Measurements from ENCODE around the gene PPT1. TPM values are rescaled to one million over a fixed set of nuclear protein-coding genes. Genes with fewer than 3 reads are reported as not detected.

The PPT1 gene
- total RNA-seq, 1 experiment from 2014 or later: 46.8 TPM

- no peak overlapping the region for H3K4me2 ChIP-seq (ENCODE audit: low read length)
- BruUV-seq (replicated peaks): no TSS peak
- no peaks in the 10 kb centered on the region for H3K27me3 ChIP-seq (ENCODE audit: insufficient read depth, low read length)
- ChIA-PET CTCF (no interaction called here), POLR2A (no interaction called here), RAD21 (ENCODE audit: low non-redundant PET in 1 of 2, low total read pairs in 2 of 2, uncharacterized antibody in 2 of 2, unreplicated experiment in 2 of 2) (no interaction called here)
- no peaks in the 10 kb centered on the region for H3K36me3 ChIP-seq (ENCODE audit: control insufficient read depth in 1 of 2, insufficient read depth in 2 of 2, low read length in 2 of 2)
- no peak overlapping the region for H3K9ac ChIP-seq (ENCODE audit: low read length)
- TF ChIP-seq ZFX (IDR thresholded peaks at IDR 0.05) (no peak), YY1 (IDR thresholded peaks at IDR 0.05; ENCODE audit: extremely low read depth, insufficient replicate concordance, low read depth, low read length) (no peak), MAX (IDR thresholded peaks at IDR 0.05) (no peak), EZH2 (IDR thresholded peaks at IDR 0.05) (no peak), CEBPB (IDR thresholded peaks at IDR 0.05; ENCODE audit: low read depth) (no peak)
- no peaks in the 10 kb centered on the region for H4K20me1 ChIP-seq (ENCODE audit: insufficient read depth)
- intact Hi-C loops (cut with micrococcal nuclease): no loop called here
- H3K27ac ChIP-seq (ENCODE audit: low read depth, low read length): no peak overlapping the region
- no peaks in the 10 kb centered on the region for H3K79me2 ChIP-seq (ENCODE audit: insufficient read depth, low read length)
- DNase-seq (ENCODE audit: low read depth, low spot score): no peak
- H2AFZ ChIP-seq (ENCODE audit: low read depth, low read length, poor library complexity, severe bottlenecking): no peak overlapping the region
- peaks cover 9 to 10% of the 10 kb centered on the region in 2 experiments; a peak in 2 of 4 replicates for H3K9me3 ChIP-seq (ENCODE audit: control insufficient read depth in 1 of 2, insufficient read depth in 1 of 2, low read depth in 1 of 2, low read length in 2 of 2)
- ATAC-seq: no peak
- no peaks in the 10 kb centered on the region for H3K9me2 ChIP-seq (ENCODE audit: insufficient read depth)
- H3K4me3 ChIP-seq (replicated peaks in 1 of 2; ENCODE audit: low read depth in 1 of 2, low read length in 2 of 2): no peak overlapping the region
- peaks cover 12 to 16% of the 10 kb centered on the region in 2 experiments for H3K4me1 ChIP-seq (ENCODE audit: control insufficient read depth in 1 of 2, insufficient read depth in 2 of 2, low read length in 2 of 2)
Observed at GRCh38 chr1:40102896-40103295, 5.8 kb upstream of the PPT1 start.

GRCh38 chr1:40102038-40102437, 5.0 kb upstream of the PPT1 start:
- no peaks in the 10 kb centered on the region for H3K36me3 ChIP-seq (ENCODE audit: control insufficient read depth in 1 of 2, insufficient read depth in 2 of 2, low read length in 2 of 2)
- no peak overlapping the region for H3K4me3 ChIP-seq (replicated peaks in 1 of 2; ENCODE audit: low read depth in 1 of 2, low read length in 2 of 2)
- intact Hi-C loops (cut with micrococcal nuclease): no loop called here
- no peaks in the 10 kb centered on the region for H4K20me1 ChIP-seq (ENCODE audit: insufficient read depth)
- BruUV-seq (replicated peaks): no TSS peak
- peaks cover 9 to 10% of the 10 kb centered on the region in 2 experiments; a peak in 2 of 4 replicates for H3K9me3 ChIP-seq (ENCODE audit: control insufficient read depth in 1 of 2, insufficient read depth in 1 of 2, low read depth in 1 of 2, low read length in 2 of 2)
- POLR2A ChIA-PET: no interaction called here
- no peaks in the 10 kb centered on the region for H3K9me2 ChIP-seq (ENCODE audit: insufficient read depth)
- H2AFZ ChIP-seq (ENCODE audit: low read depth, low read length, poor library complexity, severe bottlenecking): no peak overlapping the region
- no peaks in the 10 kb centered on the region for H3K27me3 ChIP-seq (ENCODE audit: insufficient read depth, low read length)
- H3K27ac ChIP-seq (ENCODE audit: low read depth, low read length): no peak overlapping the region
- ATAC-seq: no peak
- H3K9ac ChIP-seq (ENCODE audit: low read length): no peak overlapping the region
- DNase-seq (ENCODE audit: low read depth, low spot score): no peak
- CTCF ChIA-PET: no interaction called here
- H3K79me2 ChIP-seq (ENCODE audit: insufficient read depth, low read length): no peaks in the 10 kb centered on the region
- peaks cover 13 to 16% of the 10 kb centered on the region in 2 experiments for H3K4me1 ChIP-seq (ENCODE audit: control insufficient read depth in 1 of 2, insufficient read depth in 2 of 2, low read length in 2 of 2)
- RAD21 ChIA-PET (ENCODE audit: low non-redundant PET in 1 of 2, low total read pairs in 2 of 2, uncharacterized antibody in 2 of 2, unreplicated experiment in 2 of 2): no interaction called here
- H3K4me2 ChIP-seq (ENCODE audit: low read length): no peak overlapping the region
- no peak for TF ChIP-seq ELF1 (IDR thresholded peaks at IDR 0.05; ENCODE audit: borderline replicate concordance, low read depth)
- TF ChIP-seq ZBTB33 (IDR thresholded peaks at IDR 0.05; ENCODE audit: extremely low read depth, insufficient replicate concordance, low read length): no peak
- TF ChIP-seq MAX (IDR thresholded peaks at IDR 0.05): no peak
- no peak for TF ChIP-seq REST (IDR thresholded peaks at IDR 0.05; ENCODE audit: low read depth)
- no peak for TF ChIP-seq CBX3 (IDR thresholded peaks at IDR 0.05; ENCODE audit: low read depth)
- TF ChIP-seq ATF3 (IDR thresholded peaks at IDR 0.05): no peak
- no peak for TF ChIP-seq FOSL1 (IDR thresholded peaks at IDR 0.05; ENCODE audit: low read depth)
- TF ChIP-seq POLR2A (IDR thresholded peaks at IDR 0.05; ENCODE audit: borderline replicate concordance, extremely low read depth, insufficient read depth, insufficient read length): no peak
- TF ChIP-seq YY1 (IDR thresholded peaks at IDR 0.05; ENCODE audit: extremely low read depth, insufficient replicate concordance, low read depth, low read length): no peak
- no peak for TF ChIP-seq RAD21 (IDR thresholded peaks at IDR 0.05; ENCODE audit: low read depth)
- TF ChIP-seq CEBPB (IDR thresholded peaks at IDR 0.05; ENCODE audit: low read depth): no peak
- no peak for TF ChIP-seq SRF (IDR thresholded peaks at IDR 0.05; ENCODE audit: low read depth)
- TF ChIP-seq SP1 (IDR thresholded peaks at IDR 0.05; ENCODE audit: low read depth): no peak
- no peak for TF ChIP-seq ZFX (IDR thresholded peaks at IDR 0.05)
- TF ChIP-seq EGR1 (IDR thresholded peaks at IDR 0.05; ENCODE audit: low read depth): no peak
- TF ChIP-seq EZH2 (IDR thresholded peaks at IDR 0.05): no peak

All from HCT116 (cell line).